Neural cell (in vitro differentiated cells): ENCODE data around the gene NSUN6. TPM values are rescaled to one million over a fixed set of nuclear protein-coding genes. Genes with fewer than 3 reads are reported as not detected.

ENCODE experiments used
- H2AFZ ChIP-seq: fragments of 200-600, 300-800 bp; sonication (generic), shearing (Covaris generic); 2 replicates; pipeline ENCODE4 v1.6.0; 2014; ENCODE audit warnings: low read depth, mild to moderate bottlenecking, antibody characterized with exemption, low read length, moderate library complexity
- H3F3A ChIP-seq: fragments of 200-600 bp; shearing (Covaris generic); 2 replicates; pipeline ENCODE4 v1.6.1; 2016; ENCODE audit warnings: mild to moderate bottlenecking, moderate library complexity, mixed read lengths, antibody characterized with exemption, low read length; ENCODE audit not compliant: insufficient read depth, poor library complexity, severe bottlenecking
- H3K27ac ChIP-seq: fragments of 200-600, 300-800 bp; sonication (generic), shearing (Covaris generic); 2 replicates; pipeline ENCODE4 v1.5.1; 2014; ENCODE audit warnings: mild to moderate bottlenecking, low read length, moderate library complexity
- H3K27me3 ChIP-seq: fragments of 300-800, 200-600 bp; sonication (generic), shearing (Covaris generic); 2 replicates; pipeline ENCODE4 v1.6.0; 2014; ENCODE audit warnings: mild to moderate bottlenecking, low read depth, low read length, moderate library complexity; ENCODE audit not compliant: insufficient read depth
- H3K36me3 ChIP-seq: fragments of 300-800, 200-600 bp; sonication (generic), shearing (Covaris generic); 2 replicates; pipeline ENCODE4 v1.5.1; 2014; ENCODE audit warnings: mild to moderate bottlenecking, antibody characterized with exemption, low read length, moderate library complexity; ENCODE audit not compliant: insufficient read depth
- H3K4me2 ChIP-seq: fragments of 300-800, 200-600 bp; sonication (generic), shearing (Covaris generic); 2 replicates; pipeline ENCODE4 v1.6.0; 2014; ENCODE audit warnings: mild to moderate bottlenecking, low read length
- H3K4me3 ChIP-seq: fragments of 300-800, 200-600 bp; sonication (generic), shearing (Covaris generic); 2 replicates; pipeline ENCODE4 v1.5.1; 2014; ENCODE audit warnings: mild to moderate bottlenecking, low read length, moderate library complexity
- H3K79me2 ChIP-seq: fragments of 200-600 bp; shearing (Covaris generic); replicated peaks from 2 replicates; pipeline ENCODE4 v1.6.0; 2014; ENCODE audit warnings: mild to moderate bottlenecking, low read length, moderate library complexity; ENCODE audit not compliant: insufficient read depth
- H3K9ac ChIP-seq: fragments of 300-800, 200-600 bp; sonication (generic), shearing (Covaris generic); 2 replicates; pipeline ENCODE4 v1.6.1; 2016; ENCODE audit warnings: mild to moderate bottlenecking, low read length, mixed read lengths
- H3K9me2 ChIP-seq: fragments of 200-600 bp; shearing (Covaris generic); 2 replicates; pipeline ENCODE4 v1.6.1; 2016; ENCODE audit warnings: mild to moderate bottlenecking, low read length, mixed read lengths; ENCODE audit not compliant: insufficient read depth
- H3K9me3 ChIP-seq: fragments of 200-600, 300-800 bp; sonication (generic), shearing (Covaris generic); 2 replicates; pipeline ENCODE4 v1.6.1; 2016; ENCODE audit warnings: mild to moderate bottlenecking, mixed run types, low read length, moderate library complexity, mixed read lengths
- H4K20me1 ChIP-seq: fragments of 200-600 bp; shearing (Covaris generic); 2 replicates; pipeline ENCODE4 v1.6.1; 2016; ENCODE audit warnings: mild to moderate bottlenecking, mixed run types; ENCODE audit not compliant: insufficient read depth
- CTCF ChIP-seq: fragments of 450-650 bp; IDR thresholded peaks from 2 replicates; pipeline ENCODE4 v1.5.1; 2014; ENCODE audit warnings: antibody characterized with exemption, mild to moderate bottlenecking, moderate library complexity; ENCODE audit not compliant: poor library complexity, severe bottlenecking
- EP300 ChIP-seq: fragments of 450-650 bp; conservative IDR thresholded peaks from 2 replicates; pipeline ENCODE4 v1.6.1; 2014; ENCODE audit warnings: antibody characterized with exemption, mild to moderate bottlenecking, moderate library complexity; ENCODE audit not compliant: poor library complexity, severe bottlenecking
- EZH2 ChIP-seq: fragments of 200-600, 300-800 bp; shearing (Covaris generic), sonication (generic); IDR thresholded peaks from 2 replicates; pipeline ENCODE4 v1.6.1; 2014; ENCODE audit warnings: antibody characterized with exemption, low read length, borderline replicate concordance, mild to moderate bottlenecking; ENCODE audit not compliant: insufficient read depth, poor library complexity, severe bottlenecking
- MXI1 ChIP-seq: fragments of 450-650 bp; conservative IDR thresholded peaks from 2 replicates; pipeline ENCODE4 v1.6.1; 2014; ENCODE audit warnings: antibody characterized with exemption, mild to moderate bottlenecking; ENCODE audit not compliant: poor library complexity, severe bottlenecking
- POLR2AphosphoS5 ChIP-seq: IDR thresholded peaks from 2 replicates; pipeline ENCODE4 v1.6.1; 2012
- RAD21 ChIP-seq: fragments of 450-650 bp; conservative IDR thresholded peaks from 2 replicates; pipeline ENCODE4 v1.6.1; 2014; ENCODE audit warnings: antibody characterized with exemption, mild to moderate bottlenecking, moderate library complexity
- REST ChIP-seq: IDR thresholded peaks from 2 replicates; pipeline ENCODE4 v1.6.1; 2012; ENCODE audit warnings: borderline replicate concordance
- SMC3 ChIP-seq: fragments of 450-650 bp; conservative IDR thresholded peaks from 2 replicates; pipeline ENCODE4 v1.6.1; 2014; ENCODE audit warnings: antibody characterized with exemption, mild to moderate bottlenecking, moderate library complexity; ENCODE audit not compliant: poor library complexity
- TAF1 ChIP-seq: IDR thresholded peaks from 2 replicates; pipeline ENCODE4 v1.6.1; 2012; ENCODE audit warnings: low read depth
- polyA plus RNA-seq: library from polyadenylated mRNA; depleted of rRNA; stranded (reverse); fragments of >200 nt; gene quantifications from 2 replicates; pipeline ENCODE4 v1.2.3, GENCODE V29; 2014

NSUN6 gene
- polyA plus RNA-seq, 1 donor from 2014 or later = 74.6 TPM

DNA sequence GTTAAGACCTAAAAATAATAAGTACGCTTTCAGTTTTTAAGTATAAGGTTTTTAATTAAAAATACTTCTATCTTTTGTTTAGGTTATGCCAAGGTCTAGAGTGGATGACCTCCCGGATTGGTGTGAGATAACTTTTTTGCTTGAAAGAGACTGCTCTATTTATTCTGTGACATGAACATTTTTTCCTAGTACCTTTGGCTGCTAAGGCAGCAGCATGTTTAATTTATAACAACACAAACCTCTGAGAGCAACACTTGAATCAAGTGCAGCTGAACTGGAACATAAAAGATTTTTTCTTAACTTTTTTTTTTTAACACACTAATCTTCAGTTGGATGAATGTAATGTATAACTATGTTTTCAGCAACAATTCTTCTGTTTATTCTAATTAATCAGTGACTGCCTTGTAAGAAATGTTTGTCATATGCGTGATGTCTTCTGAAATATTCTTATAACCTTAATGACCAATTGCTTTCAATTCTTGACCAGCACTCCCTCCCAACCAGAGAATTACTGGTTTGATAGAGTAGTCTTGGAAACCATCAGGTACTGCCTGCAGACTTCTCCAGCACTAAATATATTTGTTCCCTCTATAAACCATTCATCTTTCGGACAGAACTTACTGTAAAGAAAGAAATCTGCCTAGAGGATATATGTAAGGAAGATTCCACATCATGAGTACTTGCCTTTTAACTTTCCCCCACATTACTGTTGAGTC lies 23.9 kb upstream of the NSUN6 start:
- Histone ChIP-seq H3F3A (no peaks in the 10 kb centered on the region), H3K4me3 (no peak overlapping the region), H3K79me2 (peaks cover 4% of the 10 kb centered on the region), H3K27me3 (no peaks in the 10 kb centered on the region), H3K27ac (no peak overlapping the region), H3K4me2 (no peak overlapping the region), H3K9me2 (no peaks in the 10 kb centered on the region), H3K36me3 (peaks cover 17% of the 10 kb centered on the region), H3K9ac (no peak overlapping the region), H3K9me3 (no peaks in the 10 kb centered on the region), H4K20me1 (no peaks in the 10 kb centered on the region), H2AFZ (no peak overlapping the region)
- TF ChIP-seq CTCF (no peak), REST (no peak), MXI1 (no peak), POLR2AphosphoS5 (no peak), EP300 (no peak), SMC3 (no peak), TAF1 (no peak), RAD21 (no peak), EZH2 (no peak)

DNA sequence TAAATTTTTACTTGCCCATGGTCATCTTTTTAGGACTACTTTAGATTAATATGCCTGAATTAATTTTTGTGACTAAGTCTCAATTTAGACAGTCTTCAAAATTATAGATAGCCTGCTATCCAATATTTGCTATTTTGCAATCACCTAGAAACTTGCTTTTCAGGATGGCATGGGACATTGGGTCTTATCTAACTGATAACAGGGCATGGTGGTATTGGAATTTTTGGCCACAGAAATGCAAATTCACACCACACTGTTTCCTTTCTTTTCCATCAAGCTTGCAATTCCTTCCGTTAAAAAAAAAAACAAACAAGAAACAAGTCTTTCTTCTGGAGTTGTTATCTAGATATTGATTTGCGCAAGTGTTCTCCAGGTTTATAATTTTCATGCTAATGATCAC lies 16.6 kb upstream of the NSUN6 start:
- Histone ChIP-seq H3K9me2 (no peaks in the 10 kb centered on the region), H3K9ac (no peak overlapping the region), H3K4me3 (no peak overlapping the region), H3K27ac (no peak overlapping the region), H3F3A (no peaks in the 10 kb centered on the region), H2AFZ (no peak overlapping the region), H3K27me3 (no peaks in the 10 kb centered on the region), H3K4me2 (no peak overlapping the region), H3K79me2 (peaks cover 58% of the 10 kb centered on the region), H4K20me1 (peaks cover 4% of the 10 kb centered on the region), H3K36me3 (no peaks in the 10 kb centered on the region), H3K9me3 (no peaks in the 10 kb centered on the region)
- TF ChIP-seq MXI1 (no peak), POLR2AphosphoS5 (no peak), CTCF (no peak), SMC3 (no peak), EP300 (no peak), RAD21 (no peak), REST (no peak), EZH2 (no peak), TAF1 (no peak)
